WTC11 (cell line): Measurements from ENCODE around the gene BCAM. TPM values are rescaled to one million over a fixed set of nuclear protein-coding genes. Genes with fewer than 3 reads are reported as not detected.
"Not testable (repeated sequence)": the region's sequence is repeated elsewhere in the genome, so short reads cannot be mapped to it uniquely, and the experiment has no call there.

Source experiments
- ATAC-seq: fragments of 200-7000 bp; cut with Tn5 transposase; 2 replicates; pipeline ENCODE4 v1.10.0; 2021; ENCODE audit warnings: mild to moderate bottlenecking, moderate library complexity
- CTCF ChIA-PET: fragments of 300-600 bp; sonication (Branson Sonifier 250); formaldehyde crosslinking; loops from one replicate; lab custom pipeline; 2021; ENCODE audit warnings: antibody characterized with exemption; lab: Charles Lee
- POLR2A ChIA-PET: fragments of 350-600 bp; sonication (Branson Sonifier 250); formaldehyde crosslinking; loops from one replicate; lab custom pipeline; 2021; ENCODE audit warnings: antibody characterized with exemption; lab: Charles Lee
- DNase-seq: peaks from one replicate; pipeline ENCODE4 v3.0.0; 2021; ENCODE audit warnings: low spot score
- H3K27ac Mint-ChIP-seq: 2 replicates; pipeline ENCODE4 v1.8.0; 2021; ENCODE audit warnings: mixed read lengths
- H3K27me3 Mint-ChIP-seq: 2 replicates; pipeline ENCODE4 v1.8.0; 2021; ENCODE audit warnings: low read depth, mild to moderate bottlenecking, moderate library complexity, mixed read lengths
- H3K36me3 Mint-ChIP-seq: 2 replicates; pipeline ENCODE4 v1.8.0; 2021; ENCODE audit warnings: mixed read lengths
- H3K4me1 Mint-ChIP-seq: 2 replicates; pipeline ENCODE4 v1.8.0; 2022; ENCODE audit warnings: mixed read lengths
- H3K4me3 Mint-ChIP-seq: 2 replicates; pipeline ENCODE4 v1.8.0; 2021; ENCODE audit warnings: mild to moderate bottlenecking, moderate library complexity, mixed read lengths
- H3K9me3 Mint-ChIP-seq: 2 replicates; pipeline ENCODE4 v1.8.0; 2021; ENCODE audit warnings: mixed read lengths
- ELF4 ChIP-seq: sonication (generic); formaldehyde crosslinking; IDR thresholded peaks from 2 replicates; pipeline ENCODE4 v1.8.1; 2022; ENCODE audit warnings: low read depth, mild to moderate bottlenecking, moderate library complexity, missing genetic modification reagents
- GABPB1 ChIP-seq: sonication (generic); formaldehyde crosslinking; IDR thresholded peaks from 2 replicates; pipeline ENCODE4 v1.8.1; 2023; ENCODE audit warnings: mild to moderate bottlenecking, missing genetic modification reagents
- HMGA2 ChIP-seq: fragments of 250-450 bp; sonication (Bioruptor Pico); IDR thresholded peaks from 2 replicates; pipeline ENCODE4 v1.4.0; 2021; ENCODE audit warnings: mild to moderate bottlenecking, moderate library complexity
- MXD4 ChIP-seq: fragments of 250-450 bp; sonication (Bioruptor Pico); IDR thresholded peaks from 2 replicates; pipeline ENCODE4 v1.8.0; 2021; ENCODE audit warnings: mild to moderate bottlenecking, moderate library complexity, borderline replicate concordance
- NR3C1 ChIP-seq: sonication (generic); formaldehyde crosslinking; conservative IDR thresholded peaks from 2 replicates; pipeline ENCODE4 v1.8.1; 2023; ENCODE audit warnings: low read depth, mild to moderate bottlenecking, missing genetic modification reagents
- PRRX2 ChIP-seq: fragments of 250-450 bp; sonication (Bioruptor Pico); IDR thresholded peaks from 2 replicates; pipeline ENCODE4 v1.8.0; 2021; ENCODE audit warnings: mild to moderate bottlenecking
- SMAD4 ChIP-seq: sonication (generic); formaldehyde crosslinking; IDR thresholded peaks from 2 replicates; pipeline ENCODE4 v1.8.0; 2022; ENCODE audit warnings: mild to moderate bottlenecking, missing genetic modification reagents
- ZBTB21 ChIP-seq: sonication (generic); formaldehyde crosslinking; IDR thresholded peaks from 2 replicates; pipeline ENCODE4 v1.8.1; 2023; ENCODE audit warnings: mild to moderate bottlenecking, missing genetic modification reagents, borderline replicate concordance
- ZNF671 ChIP-seq: fragments of 250-450 bp; sonication (Bioruptor Pico); IDR thresholded peaks from 2 replicates; pipeline ENCODE4 v1.8.0; 2021; ENCODE audit warnings: mild to moderate bottlenecking
- total RNA-seq: library from RNA; stranded (reverse); gene quantifications from 3 replicates; pipeline ENCODE4 v1.2.3, GENCODE V29; 2021
- TF ChIP-seq, protein P1 (sequence below): sonication (generic); formaldehyde crosslinking; IDR thresholded peaks from 2 replicates; pipeline ENCODE4 v1.8.1; 2022; ENCODE audit warnings: missing genetic modification reagents, borderline replicate concordance
- TF ChIP-seq, protein P2 (sequence below): sonication (generic); formaldehyde crosslinking; IDR thresholded peaks from 2 replicates; pipeline ENCODE4 v1.8.1; 2023; ENCODE audit warnings: mild to moderate bottlenecking, missing genetic modification reagents, moderate library complexity
- TF ChIP-seq, protein P3 (sequence below): sonication (generic); formaldehyde crosslinking; IDR thresholded peaks from 2 replicates; pipeline ENCODE4 v1.8.1; 2023; ENCODE audit warnings: mild to moderate bottlenecking, missing genetic modification reagents
- TF ChIP-seq, protein P4 (sequence below): fragments of 200-600 bp; IDR thresholded peaks from 2 replicates; pipeline ENCODE4 v1.8.0; 2022; ENCODE audit warnings: antibody characterized with exemption

BCAM gene
- total RNA-seq, 1 experiment from 2014 or later = 73.1 TPM

DNA sequence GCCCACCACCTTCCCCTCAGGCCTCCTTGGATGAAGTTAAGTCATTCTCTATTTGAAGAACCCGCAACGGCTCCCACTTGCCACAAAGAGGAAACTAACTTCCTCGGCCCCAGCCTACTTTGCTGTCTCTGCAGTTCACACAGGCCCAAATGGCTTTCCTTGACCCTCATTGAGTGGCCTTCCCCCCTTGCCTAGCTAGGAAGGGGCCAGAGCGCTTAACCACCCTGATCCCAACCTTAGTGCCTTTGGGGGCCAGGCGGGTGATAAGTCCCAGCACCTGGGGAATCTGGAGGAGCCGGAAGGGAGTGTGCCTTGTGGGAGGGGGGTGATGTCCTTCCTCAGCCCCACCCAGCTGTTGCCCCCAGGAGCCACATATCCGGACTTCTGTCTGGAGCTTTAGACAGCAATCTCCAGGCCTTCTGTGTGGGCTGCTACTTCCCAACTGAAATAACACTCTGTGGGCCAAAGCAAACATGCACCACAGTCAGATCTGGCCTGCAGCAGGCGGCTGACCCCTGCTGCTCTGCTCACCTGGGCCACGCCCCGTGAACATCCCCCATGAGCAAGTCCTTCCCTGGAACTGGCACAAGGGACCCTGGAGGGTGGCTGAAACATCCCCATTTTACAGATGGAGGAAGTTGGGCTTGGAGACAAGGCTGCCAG is 47.6 kb downstream of the BCAM start (continued):
- TF ChIP-seq, protein P1, sequence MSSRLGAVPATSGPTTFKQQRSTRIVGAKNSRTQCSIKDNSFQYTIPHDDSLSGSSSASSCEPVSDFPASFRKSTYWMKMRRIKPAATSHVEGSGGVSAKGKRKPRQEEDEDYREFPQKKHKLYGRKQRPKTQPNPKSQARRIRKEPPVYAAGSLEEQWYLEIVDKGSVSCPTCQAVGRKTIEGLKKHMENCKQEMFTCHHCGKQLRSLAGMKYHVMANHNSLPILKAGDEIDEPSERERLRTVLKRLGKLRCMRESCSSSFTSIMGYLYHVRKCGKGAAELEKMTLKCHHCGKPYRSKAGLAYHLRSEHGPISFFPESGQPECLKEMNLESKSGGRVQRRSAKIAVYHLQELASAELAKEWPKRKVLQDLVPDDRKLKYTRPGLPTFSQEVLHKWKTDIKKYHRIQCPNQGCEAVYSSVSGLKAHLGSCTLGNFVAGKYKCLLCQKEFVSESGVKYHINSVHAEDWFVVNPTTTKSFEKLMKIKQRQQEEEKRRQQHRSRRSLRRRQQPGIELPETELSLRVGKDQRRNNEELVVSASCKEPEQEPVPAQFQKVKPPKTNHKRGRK (CRISPR knock-in tag) = no peak
- no peak for TF ChIP-seq ZNF671
- no peak for TF ChIP-seq GABPB1

DNA sequence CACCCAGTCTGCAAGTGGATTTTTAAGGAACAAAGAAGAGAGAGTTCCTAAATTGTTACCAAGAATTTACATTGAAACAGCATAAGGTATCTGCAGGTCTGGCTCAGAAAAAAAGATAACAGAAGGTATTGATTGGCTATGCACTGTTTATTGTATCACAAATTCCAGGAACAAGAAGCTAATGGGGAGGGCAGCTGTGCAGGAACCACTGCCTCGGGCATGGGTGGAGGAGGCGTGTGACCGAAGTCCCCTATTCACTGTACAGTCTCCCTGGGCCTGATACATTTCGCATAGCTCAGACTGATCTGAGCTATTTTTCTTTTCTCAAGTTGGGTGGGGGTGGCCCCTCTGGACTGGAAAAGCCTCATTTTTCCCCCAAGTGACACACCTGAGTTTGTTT is 48.9 kb downstream of the BCAM start:
- Mint-ChIP-seq H3K9me3 (peaks cover 12% of the 10 kb centered on the region), H3K4me1 (peaks cover 8% of the 10 kb centered on the region), H3K36me3 (peaks cover 45% of the 10 kb centered on the region), H3K4me3 (no peak overlapping the region), H3K27ac (peak overlapping the region; percentile 79; the same call in 1 of the 2 replicates), H3K27me3 (no peaks in the 10 kb centered on the region)
- ATAC-seq (no peak), DNase-seq (no peak)
- TF ChIP-seq HMGA2 (CRISPR knock-in tag) (no peak), MXD4 (CRISPR knock-in tag) (no peak), PRRX2 (CRISPR knock-in tag) (no peak)
- TF ChIP-seq, protein P2, sequence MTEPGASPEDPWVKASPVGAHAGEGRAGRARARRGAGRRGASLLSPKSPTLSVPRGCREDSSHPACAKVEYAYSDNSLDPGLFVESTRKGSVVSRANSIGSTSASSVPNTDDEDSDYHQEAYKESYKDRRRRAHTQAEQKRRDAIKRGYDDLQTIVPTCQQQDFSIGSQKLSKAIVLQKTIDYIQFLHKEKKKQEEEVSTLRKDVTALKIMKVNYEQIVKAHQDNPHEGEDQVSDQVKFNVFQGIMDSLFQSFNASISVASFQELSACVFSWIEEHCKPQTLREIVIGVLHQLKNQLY (CRISPR knock-in tag) = no peak
- ChIA-PET POLR2A (no interaction called here), CTCF (interaction anchor here (0.6 to 1.6 kb wide), 2 partner anchors 9 to 14 kb away, joined by 3 read pairs; no protein-coding TSS in a partner anchor)

DNA sequence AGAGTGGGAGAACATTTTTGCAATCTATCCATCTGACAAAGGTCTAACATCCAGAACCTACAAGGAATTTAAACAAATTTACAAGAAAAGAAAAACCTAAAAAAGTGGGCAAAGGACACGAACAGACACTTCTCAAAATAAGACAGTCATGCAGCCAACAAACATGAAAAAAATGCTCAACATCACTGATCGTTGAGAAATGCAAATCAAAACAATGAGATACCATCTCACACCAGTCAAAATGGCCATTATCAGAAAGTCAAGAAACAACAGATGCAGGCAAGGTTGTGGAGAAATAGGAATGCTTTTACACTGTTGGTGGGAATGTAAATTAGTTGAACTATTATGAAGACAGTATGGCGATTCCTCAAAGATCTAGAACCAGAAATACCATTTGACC is 52.7 kb downstream of the BCAM start:
- DNase-seq, H3K27me3 Mint-ChIP-seq, POLR2A ChIA-PET, CTCF ChIA-PET, ATAC-seq, H3K4me1 Mint-ChIP-seq, H3K27ac Mint-ChIP-seq, H3K4me3 Mint-ChIP-seq: not testable (repeated sequence)
- peaks cover 12% of the 10 kb centered on the region for H3K9me3 Mint-ChIP-seq
- peaks cover 51% of the 10 kb centered on the region for H3K36me3 Mint-ChIP-seq

DNA sequence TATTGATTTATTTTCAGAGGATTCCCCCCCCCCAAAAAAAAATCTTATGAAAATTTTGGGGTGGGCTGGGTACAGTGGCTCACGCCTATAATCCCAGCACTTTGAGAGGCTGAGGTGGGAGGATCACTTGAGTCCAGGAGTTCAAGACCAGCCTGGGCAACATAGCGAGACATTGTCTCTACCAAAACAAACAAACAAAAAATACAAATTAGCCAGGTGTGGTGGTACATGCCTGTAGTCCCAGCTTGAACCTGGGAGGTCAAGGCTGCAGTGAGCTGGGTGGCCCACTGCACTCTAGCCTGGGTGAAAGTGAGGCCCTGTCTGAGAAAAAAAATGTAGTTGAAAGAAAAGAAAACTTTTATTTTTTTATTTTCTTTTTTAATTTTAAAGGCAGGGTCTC is 55.1 kb downstream of the BCAM start:
- ChIA-PET POLR2A (no interaction called here), CTCF (interaction anchor here (0.6 kb wide), 1 partner anchor 175 kb away, joined by 3 read pairs; no protein-coding TSS in a partner anchor)
- H3K27me3 Mint-ChIP-seq = no peaks in the 10 kb centered on the region
- H3K27ac Mint-ChIP-seq = no peak overlapping the region
- peaks cover 64% of the 10 kb centered on the region for H3K36me3 Mint-ChIP-seq
- no peak overlapping the region for H3K4me3 Mint-ChIP-seq
- ATAC-seq (no peak), DNase-seq (no peak)
- H3K4me1 Mint-ChIP-seq = no peaks in the 10 kb centered on the region
- H3K9me3 Mint-ChIP-seq = peaks cover 12% of the 10 kb centered on the region
- TF ChIP-seq HMGA2 (CRISPR knock-in tag) (no peak), ELF4 (no peak), ZBTB21 (no peak), SMAD4 (CRISPR knock-in tag) (no peak), NR3C1 (no peak)
- TF ChIP-seq, protein P3, sequence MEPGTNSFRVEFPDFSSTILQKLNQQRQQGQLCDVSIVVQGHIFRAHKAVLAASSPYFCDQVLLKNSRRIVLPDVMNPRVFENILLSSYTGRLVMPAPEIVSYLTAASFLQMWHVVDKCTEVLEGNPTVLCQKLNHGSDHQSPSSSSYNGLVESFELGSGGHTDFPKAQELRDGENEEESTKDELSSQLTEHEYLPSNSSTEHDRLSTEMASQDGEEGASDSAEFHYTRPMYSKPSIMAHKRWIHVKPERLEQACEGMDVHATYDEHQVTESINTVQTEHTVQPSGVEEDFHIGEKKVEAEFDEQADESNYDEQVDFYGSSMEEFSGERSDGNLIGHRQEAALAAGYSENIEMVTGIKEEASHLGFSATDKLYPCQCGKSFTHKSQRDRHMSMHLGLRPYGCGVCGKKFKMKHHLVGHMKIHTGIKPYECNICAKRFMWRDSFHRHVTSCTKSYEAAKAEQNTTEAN (CRISPR knock-in tag) = no peak
- TF ChIP-seq, protein P4, sequence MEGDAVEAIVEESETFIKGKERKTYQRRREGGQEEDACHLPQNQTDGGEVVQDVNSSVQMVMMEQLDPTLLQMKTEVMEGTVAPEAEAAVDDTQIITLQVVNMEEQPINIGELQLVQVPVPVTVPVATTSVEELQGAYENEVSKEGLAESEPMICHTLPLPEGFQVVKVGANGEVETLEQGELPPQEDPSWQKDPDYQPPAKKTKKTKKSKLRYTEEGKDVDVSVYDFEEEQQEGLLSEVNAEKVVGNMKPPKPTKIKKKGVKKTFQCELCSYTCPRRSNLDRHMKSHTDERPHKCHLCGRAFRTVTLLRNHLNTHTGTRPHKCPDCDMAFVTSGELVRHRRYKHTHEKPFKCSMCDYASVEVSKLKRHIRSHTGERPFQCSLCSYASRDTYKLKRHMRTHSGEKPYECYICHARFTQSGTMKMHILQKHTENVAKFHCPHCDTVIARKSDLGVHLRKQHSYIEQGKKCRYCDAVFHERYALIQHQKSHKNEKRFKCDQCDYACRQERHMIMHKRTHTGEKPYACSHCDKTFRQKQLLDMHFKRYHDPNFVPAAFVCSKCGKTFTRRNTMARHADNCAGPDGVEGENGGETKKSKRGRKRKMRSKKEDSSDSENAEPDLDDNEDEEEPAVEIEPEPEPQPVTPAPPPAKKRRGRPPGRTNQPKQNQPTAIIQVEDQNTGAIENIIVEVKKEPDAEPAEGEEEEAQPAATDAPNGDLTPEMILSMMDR = no peak
- TF ChIP-seq, protein P1 (CRISPR knock-in tag) = no peak
